ENCODE measurements around the gene KLHL29. TPM values are rescaled to one million over a fixed set of nuclear protein-coding genes. Genes with fewer than 3 reads are reported as not detected.

The KLHL29 gene
- total RNA-seq, 1 experiment from 2014 or later = 2.6 TPM

GRCh38 chr2:23603156-23603555 is 218.2 kb downstream of the KLHL29 start:
- Histone ChIP-seq H3K79me2 (ENCODE audit: low read length) (no peaks in the 10 kb centered on the region), H3F3A (ENCODE audit: low read length, unreplicated experiment) (no peaks in the 10 kb centered on the region), H3K27ac (ENCODE audit: low read length) (no peak overlapping the region), H3K4me2 (ENCODE audit: low read length) (no peak overlapping the region), H2AFZ (ENCODE audit: low read length) (no peak overlapping the region), H3K4me3 (ENCODE audit: low read length) (no peak overlapping the region), H3K4me1 (ENCODE audit: insufficient read depth, low read length) (no peaks in the 10 kb centered on the region), H3K27me3 (ENCODE audit: low read length) (no peaks in the 10 kb centered on the region), H4K20me1 (ENCODE audit: low read length) (no peaks in the 10 kb centered on the region), H3K9ac (ENCODE audit: low read length) (no peak overlapping the region), H3K36me3 (ENCODE audit: low read depth, low read length) (no peaks in the 10 kb centered on the region), H3K9me3 (ENCODE audit: low read length) (peaks cover 5% of the 10 kb centered on the region; the same call in 1 of the 2 replicates), H3K9me2 (replicated peaks; ENCODE audit: low read length) (no peaks in the 10 kb centered on the region)
- ChIA-PET CTCF (no interaction called here), POLR2A (ENCODE audit: unreplicated experiment) (no interaction called here)
- DNase-seq (no peak), ATAC-seq (no peak)
- intact Hi-C loops (cut with micrococcal nuclease) = no loop called here
- no TSS peak for BruUV-seq (replicated peaks)
- TF ChIP-seq EZH2 (IDR thresholded peaks at IDR 0.05; ENCODE audit: low read length, unreplicated experiment) (no peak), CTCF (conservative IDR thresholded peaks at IDR 0.05; ENCODE audit: low read depth, low read length) (no peak), EZH2phosphoT487 (IDR thresholded peaks at IDR 0.05; ENCODE audit: borderline replicate concordance, low read length) (no peak)

GRCh38 chr2:23603581-23603980 is 218.6 kb downstream of the KLHL29 start:
- no peak for ATAC-seq
- no peaks in the 10 kb centered on the region for H4K20me1 ChIP-seq (ENCODE audit: low read length)
- H3K9me3 ChIP-seq (ENCODE audit: low read length) = peaks cover 5% of the 10 kb centered on the region; the same call in 1 of the 2 replicates
- POLR2A ChIA-PET (ENCODE audit: unreplicated experiment) = no interaction called here
- no peak overlapping the region for H3K4me3 ChIP-seq (ENCODE audit: low read length)
- no peaks in the 10 kb centered on the region for H3K36me3 ChIP-seq (ENCODE audit: low read depth, low read length)
- no peak overlapping the region for H3K4me2 ChIP-seq (ENCODE audit: low read length)
- no peaks in the 10 kb centered on the region for H3K79me2 ChIP-seq (ENCODE audit: low read length)
- intact Hi-C loops (cut with micrococcal nuclease) = no loop called here
- no peak overlapping the region for H2AFZ ChIP-seq (ENCODE audit: low read length)
- no peak for DNase-seq
- CTCF ChIA-PET = no interaction called here
- TF ChIP-seq CTCF (conservative IDR thresholded peaks at IDR 0.05; ENCODE audit: low read depth, low read length) (no peak), EZH2 (IDR thresholded peaks at IDR 0.05; ENCODE audit: low read length, unreplicated experiment) (no peak), EZH2phosphoT487 (IDR thresholded peaks at IDR 0.05; ENCODE audit: borderline replicate concordance, low read length) (no peak)
- no TSS peak for BruUV-seq (replicated peaks)
- no peaks in the 10 kb centered on the region for H3K27me3 ChIP-seq (ENCODE audit: low read length)
- H3K9me2 ChIP-seq (replicated peaks; ENCODE audit: low read length) = no peaks in the 10 kb centered on the region
- no peaks in the 10 kb centered on the region for H3F3A ChIP-seq (ENCODE audit: low read length, unreplicated experiment)
- H3K27ac ChIP-seq (ENCODE audit: low read length) = no peak overlapping the region
- no peak overlapping the region for H3K9ac ChIP-seq (ENCODE audit: low read length)
- H3K4me1 ChIP-seq (ENCODE audit: insufficient read depth, low read length) = no peaks in the 10 kb centered on the region

- Histone ChIP-seq H3K4me3 (ENCODE audit: low read length) (no peak overlapping the region), H4K20me1 (ENCODE audit: low read length) (no peaks in the 10 kb centered on the region), H3K9me2 (replicated peaks; ENCODE audit: low read length) (no peaks in the 10 kb centered on the region), H3K4me1 (ENCODE audit: insufficient read depth, low read length) (no peaks in the 10 kb centered on the region), H3K27me3 (ENCODE audit: low read length) (no peaks in the 10 kb centered on the region), H3K9ac (ENCODE audit: low read length) (no peak overlapping the region), H3F3A (ENCODE audit: low read length, unreplicated experiment) (no peaks in the 10 kb centered on the region), H3K9me3 (ENCODE audit: low read length) (peaks cover 5% of the 10 kb centered on the region; the same call in 1 of the 2 replicates), H3K79me2 (ENCODE audit: low read length) (no peaks in the 10 kb centered on the region), H3K36me3 (ENCODE audit: low read depth, low read length) (no peaks in the 10 kb centered on the region), H2AFZ (ENCODE audit: low read length) (no peak overlapping the region), H3K4me2 (ENCODE audit: low read length) (no peak overlapping the region), H3K27ac (ENCODE audit: low read length) (no peak overlapping the region)
- POLR2A ChIA-PET (ENCODE audit: unreplicated experiment) = no interaction called here
- no peak for ATAC-seq
- no TSS peak for BruUV-seq (replicated peaks)
- DNase-seq = no peak
- no peak for TF ChIP-seq EZH2 (IDR thresholded peaks at IDR 0.05; ENCODE audit: low read length, unreplicated experiment)
- no peak for TF ChIP-seq CTCF (conservative IDR thresholded peaks at IDR 0.05; ENCODE audit: low read depth, low read length)
- no peak for TF ChIP-seq EZH2phosphoT487 (IDR thresholded peaks at IDR 0.05; ENCODE audit: borderline replicate concordance, low read length)
- CTCF ChIA-PET = no interaction called here
- intact Hi-C loops (cut with micrococcal nuclease) = no loop called here
Observed at GRCh38 chr2:23604731-23605130, 219.8 kb downstream of the KLHL29 start.
